Nucleus accumbens (tissue), 56 donors: Measurements from ENCODE around the gene S100A13.
"Not testable (repeated sequence)": the region's sequence is repeated elsewhere in the genome, so short reads cannot be mapped to it uniquely, and the experiment has no call there.

Source experiments
- DNase-seq, 56 donors: peaks; one replicate each; lab custom pipeline; 2025; lab: John Stamatoyannopoulos, UW

Gene S100A13

GRCh38 chr1:153577138-153577537, 50.2 kb downstream of the S100A13 start:
- DNase-seq: no peak

- DNase-seq: not testable (repeated sequence)
Observed at GRCh38 chr1:153575497-153575896, 51.8 kb downstream of the S100A13 start.

DNA sequence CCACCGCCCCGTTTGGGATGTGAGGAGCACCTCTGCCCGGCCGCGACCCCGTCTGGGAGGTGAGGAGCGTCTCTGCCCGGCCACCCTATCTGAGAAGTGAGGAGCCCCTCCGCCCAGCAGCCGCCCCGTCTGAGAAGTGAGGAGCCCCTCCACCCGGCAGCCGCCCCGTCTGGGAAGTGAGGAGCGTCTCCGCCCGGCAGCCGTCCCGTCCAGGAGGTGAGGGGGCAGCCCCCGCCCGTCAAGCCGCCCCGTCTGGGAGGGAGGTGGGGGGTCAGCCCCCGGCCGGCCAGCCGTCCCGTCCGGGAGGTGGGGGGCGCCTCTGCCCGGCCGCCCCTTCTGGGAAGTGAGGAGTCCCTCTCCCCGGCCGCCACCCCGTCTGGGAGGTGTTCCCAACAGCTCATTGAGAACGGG, 52.2 kb downstream of the S100A13 start:
- not testable (repeated sequence) for DNase-seq

DNA sequence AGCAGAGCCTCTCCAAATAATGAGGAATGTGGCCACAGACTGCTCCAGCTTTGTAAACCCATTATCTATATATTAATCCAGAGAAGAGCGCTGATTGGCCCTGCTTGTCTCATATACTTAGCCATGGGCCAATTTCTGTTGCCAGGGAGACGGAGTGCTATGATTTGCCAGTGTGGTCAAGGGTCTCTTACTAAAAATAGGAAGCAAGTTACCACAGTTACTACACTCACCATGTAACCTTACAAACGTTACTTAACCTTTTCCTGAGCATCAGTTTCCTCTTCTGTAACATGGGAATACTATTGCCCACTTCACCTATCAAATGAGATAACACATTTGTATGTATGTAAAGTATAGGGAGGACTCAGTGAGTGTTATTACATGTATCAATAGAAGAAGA, 54.0 kb downstream of the S100A13 start:
- no peak for DNase-seq

DNA sequence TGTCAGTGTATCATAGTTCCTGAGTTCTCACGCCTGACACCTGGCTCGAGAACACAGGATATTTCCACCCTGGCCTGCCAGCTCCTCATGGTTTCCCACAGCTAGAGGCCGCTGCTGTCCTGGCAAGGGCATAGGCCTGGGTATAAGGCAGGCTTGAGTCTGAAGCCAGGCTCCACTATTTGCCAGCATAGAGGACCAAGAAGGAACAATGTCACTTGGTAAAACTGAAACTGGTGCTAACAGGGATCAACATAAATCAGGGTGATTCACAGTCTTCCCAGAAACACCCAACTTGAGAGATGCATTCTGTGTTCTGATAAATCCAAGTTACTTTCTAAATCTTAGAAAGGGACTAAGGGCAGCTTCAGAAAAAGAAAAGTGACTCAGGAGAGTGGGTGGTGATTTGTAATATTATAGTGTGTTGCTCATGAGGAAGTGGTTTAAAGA, 54.7 kb downstream of the S100A13 start:
- peak in 54 of 56 donors; percentile 16 to 89 (median 67) for DNase-seq

DNA sequence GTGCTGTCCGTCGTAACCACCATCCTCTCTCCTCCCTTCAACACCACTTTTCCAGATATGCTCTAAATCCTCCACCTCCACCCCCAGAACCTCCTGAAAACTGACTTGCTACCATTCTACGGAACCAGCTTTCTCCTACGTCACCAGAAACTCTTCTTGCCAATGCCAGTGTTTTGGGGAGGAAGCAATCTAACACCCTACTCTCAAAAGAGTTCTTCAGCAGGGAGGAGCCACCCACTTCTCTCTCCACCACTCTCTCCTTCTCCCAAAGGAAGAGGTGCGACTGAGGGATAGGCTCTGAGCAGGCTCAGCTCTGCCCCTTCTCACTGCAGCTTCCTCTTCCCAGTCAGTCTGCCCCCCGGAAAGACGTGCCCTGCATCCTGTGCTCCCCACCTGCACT, 55.6 kb downstream of the S100A13 start:
- peak in 1 of 56 donors; percentile 15 for DNase-seq

- DNase-seq: no peak
Observed at GRCh38 chr1:153570874-153571273, 56.4 kb downstream of the S100A13 start.

GRCh38 chr1:153569465-153569864, 57.8 kb downstream of the S100A13 start:
- no peak for DNase-seq
